ENCODE results near the gene UBAC2.

UBAC2 gene

GRCh38 chr13:99354371-99354951 lies 153.8 kb downstream of the UBAC2 start:
- no peak for DNase-seq (ENCODE audit: low read depth in 2 of 2, low spot score in 1 of 2)

GRCh38 chr13:99355267-99356011 lies 154.8 kb downstream of the UBAC2 start:
- DNase-seq (ENCODE audit: low read depth in 2 of 2, low spot score in 1 of 2) = no peak

- DNase-seq (ENCODE audit: low read depth in 2 of 2, low spot score in 1 of 2) = no peak
These were observed 155.3 kb downstream of the UBAC2 start for GRCh38 chr13:99356012-99356261.

- DNase-seq (ENCODE audit: low read depth in 2 of 2, low spot score in 1 of 2) = no peak
These were observed 155.8 kb downstream of the UBAC2 start for GRCh38 chr13:99356262-99357091.

- DNase-seq (ENCODE audit: low read depth in 2 of 2, low spot score in 1 of 2) = no peak
These were observed 156.5 kb downstream of the UBAC2 start for GRCh38 chr13:99357131-99357596.

GRCh38 chr13:99357941-99358340 lies 157.3 kb downstream of the UBAC2 start:
- no peak for DNase-seq (ENCODE audit: low read depth in 2 of 2, low spot score in 1 of 2)

GRCh38 chr13:99359528-99359927 lies 158.9 kb downstream of the UBAC2 start:
- no peak for DNase-seq (ENCODE audit: low read depth in 2 of 2, low spot score in 1 of 2)

- DNase-seq (ENCODE audit: low read depth in 2 of 2, low spot score in 1 of 2) = no peak
These were observed 160.0 kb downstream of the UBAC2 start for GRCh38 chr13:99360696-99361095.

GRCh38 chr13:99361197-99361596 lies 160.5 kb downstream of the UBAC2 start:
- no peak for DNase-seq (ENCODE audit: low read depth in 2 of 2, low spot score in 1 of 2)

- DNase-seq (ENCODE audit: low read depth in 2 of 2, low spot score in 1 of 2) = no peak
These were observed 161.7 kb downstream of the UBAC2 start for GRCh38 chr13:99362362-99362761.

- DNase-seq (ENCODE audit: low read depth in 2 of 2, low spot score in 1 of 2) = no peak
These were observed 162.7 kb downstream of the UBAC2 start for GRCh38 chr13:99363391-99363790.

- DNase-seq (ENCODE audit: low read depth in 2 of 2, low spot score in 1 of 2) = no peak
These were observed 163.3 kb downstream of the UBAC2 start for GRCh38 chr13:99363949-99364348.

- DNase-seq (ENCODE audit: low read depth in 2 of 2, low spot score in 1 of 2) = no peak
These were observed 165.7 kb downstream of the UBAC2 start for GRCh38 chr13:99366075-99366987.

GRCh38 chr13:99367106-99367616 lies 166.5 kb downstream of the UBAC2 start:
- DNase-seq (ENCODE audit: low read depth in 2 of 2, low spot score in 1 of 2) = no peak

- DNase-seq (ENCODE audit: low read depth in 2 of 2, low spot score in 1 of 2) = no peak
These were observed 167.2 kb downstream of the UBAC2 start for GRCh38 chr13:99367663-99368448.

- no peak for DNase-seq (ENCODE audit: low read depth in 2 of 2, low spot score in 1 of 2)
These were observed 170.0 kb downstream of the UBAC2 start for GRCh38 chr13:99370481-99371275.

GRCh38 chr13:99371956-99372355 lies 171.3 kb downstream of the UBAC2 start:
- DNase-seq (ENCODE audit: low read depth in 2 of 2, low spot score in 1 of 2) = no peak

GRCh38 chr13:99373436-99373835 lies 172.8 kb downstream of the UBAC2 start:
- no peak for DNase-seq (ENCODE audit: low read depth in 2 of 2, low spot score in 1 of 2)
